ENCODE results near the gene ATP5F1D.

DNA sequence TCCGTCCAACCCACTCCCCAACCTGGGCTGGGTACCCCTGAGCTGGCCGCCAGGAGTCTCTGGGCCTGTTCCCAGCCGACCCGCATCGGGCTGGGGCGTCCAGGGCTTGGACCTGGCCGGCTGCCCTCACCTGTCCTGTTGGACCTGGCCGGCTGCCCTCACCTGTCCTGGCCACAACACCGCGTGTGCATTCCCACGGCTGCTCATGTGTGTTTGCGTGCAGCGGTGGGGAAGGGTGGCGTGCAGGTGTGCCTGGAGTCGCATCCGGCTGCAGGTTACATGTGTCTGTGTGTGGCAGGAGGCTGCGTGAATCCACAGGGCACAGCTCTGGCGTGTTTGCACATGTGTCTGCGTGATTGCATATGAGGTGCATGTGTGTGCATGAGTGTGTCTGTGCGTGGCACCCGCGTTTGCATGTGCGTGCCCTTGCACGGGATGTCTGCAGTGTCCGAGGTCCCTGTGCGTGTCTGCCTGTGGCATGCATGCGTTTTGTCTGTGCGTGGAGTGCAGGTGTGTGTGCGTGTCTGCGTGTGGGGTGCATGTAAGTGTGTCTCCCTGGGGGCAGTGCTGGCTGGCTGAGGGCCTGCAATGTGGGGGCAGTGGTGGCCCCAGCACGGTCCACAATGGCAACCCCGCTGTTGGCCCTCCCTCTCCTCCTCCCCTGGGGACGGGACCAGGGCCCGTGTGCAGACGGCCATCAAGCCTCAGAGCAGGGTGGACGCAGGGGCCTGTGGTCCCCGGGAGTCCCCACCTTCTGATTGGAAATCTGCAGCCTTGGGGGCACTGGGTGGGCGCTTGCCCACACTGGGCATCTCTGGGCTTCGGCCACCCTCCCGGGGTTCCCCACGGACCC lies 47.5 kb downstream of the ATP5F1D start:
- TF ChIP-seq TAF1 (IDR thresholded peaks at IDR 0.05; ENCODE audit: low read depth, low read length), result no peak
- no peak for TF ChIP-seq POLR2A (IDR thresholded peaks at IDR 0.05; ENCODE audit: low read depth, low read length)
- TF ChIP-seq POLR2AphosphoS5 (IDR thresholded peaks at IDR 0.05; ENCODE audit: low read depth, low read length), result no peak
